ENCODE data around the gene TBX4.

TBX4 gene

GRCh38 chr17:61412860-61413660 lies 39.2 kb upstream of the TBX4 start:
- DNase-seq (ENCODE audit: low read depth): no peak

- DNase-seq (ENCODE audit: low read depth): no peak
Measured at GRCh38 chr17:61413661-61414126, 38.5 kb upstream of the TBX4 start.

- no peak for DNase-seq (ENCODE audit: low read depth)
Measured at GRCh38 chr17:61414141-61414935, 37.9 kb upstream of the TBX4 start.

GRCh38 chr17:61414936-61415251 lies 37.3 kb upstream of the TBX4 start:
- no peak for DNase-seq (ENCODE audit: low read depth)

GRCh38 chr17:61415374-61416210 lies 36.6 kb upstream of the TBX4 start:
- DNase-seq (ENCODE audit: low read depth): no peak

- DNase-seq (ENCODE audit: low read depth): no peak
Measured at GRCh38 chr17:61416211-61416539, 36.0 kb upstream of the TBX4 start.

- peak; percentile 49 for DNase-seq (ENCODE audit: low read depth)
Measured at GRCh38 chr17:61416540-61417363, 35.5 kb upstream of the TBX4 start.

- no peak for DNase-seq (ENCODE audit: low read depth)
Measured at GRCh38 chr17:61418449-61418848, 33.8 kb upstream of the TBX4 start.

GRCh38 chr17:61419496-61420046 lies 32.7 kb upstream of the TBX4 start:
- no peak for DNase-seq (ENCODE audit: low read depth)

GRCh38 chr17:61420052-61420451 lies 32.2 kb upstream of the TBX4 start:
- no peak for DNase-seq (ENCODE audit: low read depth)

GRCh38 chr17:61420745-61421398 lies 31.4 kb upstream of the TBX4 start:
- DNase-seq (ENCODE audit: low read depth): no peak

- no peak for DNase-seq (ENCODE audit: low read depth)
Measured at GRCh38 chr17:61421460-61421859, 30.8 kb upstream of the TBX4 start.

GRCh38 chr17:61422116-61422799 lies 30.0 kb upstream of the TBX4 start:
- no peak for DNase-seq (ENCODE audit: low read depth)

GRCh38 chr17:61422869-61423268 lies 29.4 kb upstream of the TBX4 start:
- no peak for DNase-seq (ENCODE audit: low read depth)

GRCh38 chr17:61423967-61424649 lies 28.1 kb upstream of the TBX4 start:
- DNase-seq (ENCODE audit: low read depth): no peak

GRCh38 chr17:61425682-61426481 lies 26.3 kb upstream of the TBX4 start:
- no peak for DNase-seq (ENCODE audit: low read depth)

- no peak for DNase-seq (ENCODE audit: low read depth)
Measured at GRCh38 chr17:61426482-61427304, 25.5 kb upstream of the TBX4 start.

GRCh38 chr17:61427567-61427966 lies 24.7 kb upstream of the TBX4 start:
- no peak for DNase-seq (ENCODE audit: low read depth)

Data from stimulated activated CD8-positive, alpha-beta memory T cell treated with anti-CD3 and anti-CD28 coated beads, Interleukin-4, amount 100 ng/mL, for 24 hours (primary cell).